ENCODE results near the gene SOX11. TPM values are rescaled to one million over a fixed set of nuclear protein-coding genes. Genes with fewer than 3 reads are reported as not detected.

SOX11 gene
- polyA plus RNA-seq, 1 donor (not counting 4 experiments of a cell fraction or from before 2014, with no cell fraction given), result not detected

DNA sequence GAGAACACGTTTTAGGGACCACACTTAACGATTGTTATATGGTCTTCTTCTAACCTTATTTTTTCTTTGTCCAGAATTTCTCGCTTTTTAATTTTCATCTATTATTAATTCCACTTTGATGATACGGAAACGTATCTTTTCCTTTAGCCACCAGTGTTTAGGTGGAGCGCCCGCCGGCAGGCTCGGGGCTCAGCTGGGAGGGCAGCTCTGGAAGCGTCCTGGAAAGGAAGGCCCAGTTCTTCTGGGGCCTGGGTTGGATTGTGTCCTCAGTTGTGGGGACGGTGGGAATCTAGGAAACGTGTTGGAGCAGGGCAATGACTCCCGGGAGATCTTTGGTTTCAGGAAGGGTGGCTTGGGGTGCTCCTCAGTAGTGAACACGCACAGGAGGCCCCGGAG lies 19.4 kb upstream of the SOX11 start:
- TF ChIP-seq, protein P1, sequence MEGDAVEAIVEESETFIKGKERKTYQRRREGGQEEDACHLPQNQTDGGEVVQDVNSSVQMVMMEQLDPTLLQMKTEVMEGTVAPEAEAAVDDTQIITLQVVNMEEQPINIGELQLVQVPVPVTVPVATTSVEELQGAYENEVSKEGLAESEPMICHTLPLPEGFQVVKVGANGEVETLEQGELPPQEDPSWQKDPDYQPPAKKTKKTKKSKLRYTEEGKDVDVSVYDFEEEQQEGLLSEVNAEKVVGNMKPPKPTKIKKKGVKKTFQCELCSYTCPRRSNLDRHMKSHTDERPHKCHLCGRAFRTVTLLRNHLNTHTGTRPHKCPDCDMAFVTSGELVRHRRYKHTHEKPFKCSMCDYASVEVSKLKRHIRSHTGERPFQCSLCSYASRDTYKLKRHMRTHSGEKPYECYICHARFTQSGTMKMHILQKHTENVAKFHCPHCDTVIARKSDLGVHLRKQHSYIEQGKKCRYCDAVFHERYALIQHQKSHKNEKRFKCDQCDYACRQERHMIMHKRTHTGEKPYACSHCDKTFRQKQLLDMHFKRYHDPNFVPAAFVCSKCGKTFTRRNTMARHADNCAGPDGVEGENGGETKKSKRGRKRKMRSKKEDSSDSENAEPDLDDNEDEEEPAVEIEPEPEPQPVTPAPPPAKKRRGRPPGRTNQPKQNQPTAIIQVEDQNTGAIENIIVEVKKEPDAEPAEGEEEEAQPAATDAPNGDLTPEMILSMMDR (optimal IDR thresholded peaks at IDR 0.05 in 1 of 3, IDR thresholded peaks at IDR 0.05 in 1 of 3, conservative IDR thresholded peaks at IDR 0.05 in 1 of 3; ENCODE audit: extremely low read depth in 1 of 3, insufficient read depth in 2 of 3, low read length in 3 of 3), result no peak
- no peak for TF ChIP-seq EZH2 (IDR thresholded peaks at IDR 0.05; ENCODE audit: low read length)
- no peaks in the 10 kb centered on the region for H3K9me1 ChIP-seq (ENCODE audit: control insufficient read depth, extremely low read depth, insufficient read depth, low read length)
- no peak overlapping the region for H3K27ac ChIP-seq (ENCODE audit: control insufficient read depth, insufficient read depth, low read length)
- H3K79me2 ChIP-seq (ENCODE audit: control insufficient read depth, insufficient read depth, low read length), result no peaks in the 10 kb centered on the region
- H3K4me3 ChIP-seq (ENCODE audit: control insufficient read depth in 2 of 3, extremely low read depth in 1 of 3, insufficient read depth in 2 of 3, low read depth in 1 of 3, low read length in 3 of 3), result no peak overlapping the region
- no peaks in the 10 kb centered on the region for H3K9me3 ChIP-seq (ENCODE audit: control insufficient read depth, low read depth, low read length)
- H3K9ac ChIP-seq (ENCODE audit: control insufficient read depth, extremely low read depth, insufficient read depth, low read length), result no peak overlapping the region
- H3K36me3 ChIP-seq (ENCODE audit: control insufficient read depth in 2 of 2, extremely low read depth in 1 of 2, insufficient read depth in 2 of 2, low read length in 2 of 2), result no peaks in the 10 kb centered on the region
- H3K4me2 ChIP-seq (ENCODE audit: control insufficient read depth, extremely low read depth, insufficient read depth, low read depth, low read length), result no peak overlapping the region
- no peaks in the 10 kb centered on the region for H3K4me1 ChIP-seq (ENCODE audit: control insufficient read depth, extremely low read depth, insufficient read depth, low read length)
- no peaks in the 10 kb centered on the region for H4K20me1 ChIP-seq (ENCODE audit: control insufficient read depth, extremely low read depth, insufficient read depth, low read length)
- FAIRE-seq (no peak), DNase-seq (ENCODE audit: low read depth, low spot score) (no peak)
- no peak overlapping the region for H2AFZ ChIP-seq (ENCODE audit: control insufficient read depth, low read length)
- no peaks in the 10 kb centered on the region for H3K27me3 ChIP-seq (ENCODE audit: control insufficient read depth, extremely low read depth, insufficient read depth, low read length)
- dilution Hi-C loops (cut with MboI; ENCODE audit: extremely low pct_ligation_motif_present, low sequenced_read_pairs), result no loop called here

DNA sequence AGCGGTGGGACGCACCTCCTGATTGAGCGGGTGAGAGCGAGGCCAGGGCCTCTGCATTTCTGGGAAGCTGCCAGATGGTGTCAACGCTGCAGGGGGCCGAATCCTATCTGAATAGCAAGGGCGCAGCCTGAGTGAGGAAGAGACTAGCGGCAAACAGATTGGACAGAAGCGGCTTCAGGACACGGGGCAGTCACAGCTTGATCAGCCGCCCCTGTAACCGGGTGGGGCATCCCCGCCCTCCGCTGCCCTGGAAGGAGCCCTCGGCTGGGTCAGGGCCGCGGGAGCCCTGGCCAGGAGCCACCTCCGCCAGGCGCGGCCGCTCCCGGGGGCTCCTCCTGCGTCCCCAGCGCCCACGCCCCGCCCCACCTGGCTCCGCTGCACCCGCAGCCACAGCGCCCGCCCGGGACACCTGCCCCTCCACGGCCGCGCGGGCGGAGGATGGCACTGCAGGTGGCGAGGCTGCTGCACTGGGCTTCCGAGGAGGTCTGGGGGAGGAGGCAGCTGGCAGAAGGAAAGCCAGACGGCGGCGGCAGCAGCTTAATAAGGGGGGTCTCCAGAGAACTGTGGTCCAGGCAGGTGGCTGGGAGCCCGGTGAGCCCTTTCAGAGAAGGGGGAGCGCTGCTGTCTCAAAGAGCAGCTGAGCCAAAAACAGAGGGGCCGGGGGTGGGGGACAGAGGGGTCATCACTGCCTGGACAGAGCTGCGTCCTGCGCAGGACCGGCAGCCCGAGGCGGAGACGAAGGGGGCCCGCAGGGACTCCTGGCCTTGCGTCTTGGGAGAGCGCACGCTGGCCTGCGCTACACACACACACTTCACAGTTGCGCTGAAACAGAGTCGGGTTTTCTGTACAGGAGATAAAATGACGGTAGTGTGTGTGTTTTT lies 18.8 kb upstream of the SOX11 start:
- no peak overlapping the region for H3K4me2 ChIP-seq (ENCODE audit: control insufficient read depth, extremely low read depth, insufficient read depth, low read depth, low read length)
- H3K27ac ChIP-seq (ENCODE audit: control insufficient read depth, insufficient read depth, low read length), result no peak overlapping the region
- no peak overlapping the region for H3K9ac ChIP-seq (ENCODE audit: control insufficient read depth, extremely low read depth, insufficient read depth, low read length)
- H3K9me1 ChIP-seq (ENCODE audit: control insufficient read depth, extremely low read depth, insufficient read depth, low read length), result no peaks in the 10 kb centered on the region
- no peak overlapping the region for H2AFZ ChIP-seq (ENCODE audit: control insufficient read depth, low read length)
- dilution Hi-C loops (cut with MboI; ENCODE audit: extremely low pct_ligation_motif_present, low sequenced_read_pairs), result no loop called here
- no peaks in the 10 kb centered on the region for H3K4me1 ChIP-seq (ENCODE audit: control insufficient read depth, extremely low read depth, insufficient read depth, low read length)
- H4K20me1 ChIP-seq (ENCODE audit: control insufficient read depth, extremely low read depth, insufficient read depth, low read length), result no peaks in the 10 kb centered on the region
- no peak for FAIRE-seq
- no peaks in the 10 kb centered on the region for H3K9me3 ChIP-seq (ENCODE audit: control insufficient read depth, low read depth, low read length)
- H3K4me3 ChIP-seq (ENCODE audit: control insufficient read depth in 2 of 3, extremely low read depth in 1 of 3, insufficient read depth in 2 of 3, low read depth in 1 of 3, low read length in 3 of 3), result no peak overlapping the region
- no peak for DNase-seq (ENCODE audit: low read depth, low spot score)
- no peaks in the 10 kb centered on the region for H3K27me3 ChIP-seq (ENCODE audit: control insufficient read depth, extremely low read depth, insufficient read depth, low read length)
- no peaks in the 10 kb centered on the region for H3K36me3 ChIP-seq (ENCODE audit: control insufficient read depth in 2 of 2, extremely low read depth in 1 of 2, insufficient read depth in 2 of 2, low read length in 2 of 2)
- TF ChIP-seq EZH2 (IDR thresholded peaks at IDR 0.05; ENCODE audit: low read length), result no peak
- TF ChIP-seq, protein P1 (optimal IDR thresholded peaks at IDR 0.05 in 1 of 3, IDR thresholded peaks at IDR 0.05 in 1 of 3, conservative IDR thresholded peaks at IDR 0.05 in 1 of 3; ENCODE audit: extremely low read depth in 1 of 3, insufficient read depth in 2 of 3, low read length in 3 of 3), result no peak
- no peaks in the 10 kb centered on the region for H3K79me2 ChIP-seq (ENCODE audit: control insufficient read depth, insufficient read depth, low read length)

Measured in keratinocyte (primary cell).